Iris pigment epithelial cell (primary cell): ENCODE results near the gene CHMP1A.
"Not testable (repeated sequence)": the region's sequence is repeated elsewhere in the genome, so short reads cannot be mapped to it uniquely, and the experiment has no call there.

Experiments used
- DNase-seq: peaks from one replicate; pipeline ENCODE4 v3.0.0-alpha.2; 2011; ENCODE audit warnings: low read depth

CHMP1A gene

GRCh38 chr16:89657442-89658220 lies at the start of gene CHMP1A, which contains the start of gene SPATA33:
Gene CHMP1A, minus strand, starts transcription at chr16:89657708. Its CDS starts 120 bp downstream, at chr16:89657588.
Gene SPATA33, plus strand, starts transcription at chr16:89657836. Its CDS starts 76 bp downstream, at chr16:89657912.
- peak; percentile 80 for DNase-seq

GRCh38 chr16:89706518-89707260 lies 49.2 kb upstream of the CHMP1A start:
- no peak for DNase-seq

- no peak for DNase-seq
Observed at GRCh38 chr16:89705006-89705405, 47.5 kb upstream of the CHMP1A start.

GRCh38 chr16:89704281-89704680 lies 46.8 kb upstream of the CHMP1A start:
- no peak for DNase-seq

GRCh38 chr16:89701425-89702406 lies 44.2 kb upstream of the CHMP1A start, which contains the start of gene SPATA2L:
Gene SPATA2L, minus strand, starts transcription at chr16:89701705. Its CDS starts 473 bp downstream, at chr16:89701232.
- DNase-seq: peak; percentile 84

- peak; percentile 51 for DNase-seq
Observed at GRCh38 chr16:89700649-89701424, 43.3 kb upstream of the CHMP1A start.

- DNase-seq: peak; percentile 97
Observed at GRCh38 chr16:89700100-89700648, 42.7 kb upstream of the CHMP1A start.

- DNase-seq: not testable (repeated sequence)
Observed at GRCh38 chr16:89699629-89700099, 42.2 kb upstream of the CHMP1A start.

GRCh38 chr16:89698717-89699116 lies 41.2 kb upstream of the CHMP1A start:
- DNase-seq: not testable (repeated sequence)

- no peak for DNase-seq
Observed at GRCh38 chr16:89697616-89698331, 40.3 kb upstream of the CHMP1A start.

GRCh38 chr16:89697161-89697615 lies 39.7 kb upstream of the CHMP1A start:
- DNase-seq: no peak

GRCh38 chr16:89696670-89697128 lies 39.2 kb upstream of the CHMP1A start:
- DNase-seq: no peak

GRCh38 chr16:89695875-89696669 lies 38.6 kb upstream of the CHMP1A start:
- no peak for DNase-seq

- no peak for DNase-seq
Observed at GRCh38 chr16:89695086-89695874, 37.8 kb upstream of the CHMP1A start.

GRCh38 chr16:89694784-89695085 lies 37.2 kb upstream of the CHMP1A start:
- not testable (repeated sequence) for DNase-seq

GRCh38 chr16:89693931-89694783 lies 36.6 kb upstream of the CHMP1A start:
- no peak for DNase-seq

GRCh38 chr16:89693289-89693731 lies 35.8 kb upstream of the CHMP1A start:
- no peak for DNase-seq
